Measurements from ENCODE around the gene GUK1.

DNA sequence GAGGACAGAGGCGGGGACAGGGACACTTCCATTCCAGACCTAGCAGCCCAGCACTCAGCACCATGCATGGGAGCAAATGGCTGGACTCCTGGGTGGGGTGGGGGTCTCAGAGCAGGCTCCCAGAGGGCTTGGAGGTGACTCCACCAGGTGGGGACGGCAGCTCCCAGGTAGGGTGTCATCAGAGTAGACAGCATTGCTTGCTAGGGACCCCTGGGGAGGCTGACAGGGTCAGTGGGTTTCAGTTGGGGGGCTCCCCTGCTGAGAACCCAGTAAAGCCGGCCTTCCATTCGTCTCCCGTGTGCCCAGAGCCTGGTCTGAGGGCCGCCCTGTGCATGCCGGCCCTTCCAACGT lies 4.9 kb downstream of the GUK1 start:
- TF ChIP-seq SUZ12 (IDR thresholded peaks at IDR 0.05; ENCODE audit: extremely low read depth, insufficient read depth, insufficient read length): no peak
- TF ChIP-seq YY1 (IDR thresholded peaks at IDR 0.05; ENCODE audit: insufficient read depth, insufficient read length): no peak
